Stomach smooth muscle (tissue), 2 donors: ENCODE measurements around the gene UTP11.
"Not testable (repeated sequence)": the region's sequence is repeated elsewhere in the genome, so short reads cannot be mapped to it uniquely, and the experiment has no call there.

Source experiments
- H3K27ac ChIP-seq: one replicate; pipeline ENCODE4 v1.7.0; 2013; ENCODE audit warnings: mild to moderate bottlenecking, low read length, inconsistent platforms
- H3K27me3 ChIP-seq, 2 donors: one replicate each; pipeline ENCODE4 v1.7.0; 2013; ENCODE audit warnings: low read length in 2 of 2; ENCODE audit not compliant: insufficient read depth in 2 of 2, control insufficient read depth in 1 of 2
- H3K36me3 ChIP-seq, 2 donors: one replicate each; pipeline ENCODE4 v1.7.0; 2013; ENCODE audit warnings: low read length in 2 of 2; ENCODE audit not compliant: control insufficient read depth in 2 of 2, insufficient read depth in 2 of 2
- H3K4me1 ChIP-seq: one replicate; pipeline ENCODE4 v1.7.0; 2013; ENCODE audit warnings: low read length; ENCODE audit not compliant: control insufficient read depth, insufficient read depth
- H3K4me3 ChIP-seq, 2 donors: one replicate each; pipeline ENCODE4 v1.7.0; 2013; ENCODE audit warnings: low read length in 2 of 2
- H3K9ac ChIP-seq, 2 donors: one replicate each; pipeline ENCODE4 v1.7.0; 2013; ENCODE audit warnings: low read length in 2 of 2, mild to moderate bottlenecking in 1 of 2
- H3K9me3 ChIP-seq, 2 donors: one replicate each; pipeline ENCODE4 v1.7.0; 2013; ENCODE audit warnings: low read length in 2 of 2; ENCODE audit not compliant: control insufficient read depth in 2 of 2
- donor health status: healthy.
- donor health status: Pancreatic carcinoma.

UTP11 gene

DNA sequence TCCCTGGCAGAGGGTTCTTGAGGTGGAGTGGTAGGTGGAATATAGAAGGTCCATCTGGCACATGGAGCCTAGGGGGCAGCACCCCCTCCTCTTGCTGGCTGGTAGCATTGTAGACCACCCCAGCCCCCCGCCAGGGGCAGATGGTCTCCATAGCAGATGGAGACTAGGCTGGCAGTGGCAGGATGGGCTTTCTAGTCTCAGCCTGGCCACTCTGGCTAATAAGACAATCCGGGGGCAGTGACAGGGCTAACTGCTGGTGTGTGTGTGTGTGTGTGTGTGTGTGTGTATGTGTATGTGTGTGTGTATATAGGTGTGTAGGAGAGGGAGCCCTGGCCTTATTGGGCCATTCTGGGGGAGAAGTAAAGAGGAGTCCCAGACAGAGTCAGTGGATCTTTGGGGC is 16.1 kb downstream of the UTP11 start:
- Histone ChIP-seq H3K27ac (no peak overlapping the region), H3K4me1 (peaks cover 22% of the 10 kb centered on the region), H3K9ac (no peak overlapping the region), H3K4me3 (peak overlapping the region in 1 of 2 donors; percentile 54), H3K36me3 (peaks cover 17 to 23% of the 10 kb centered on the region in 2 donors), H3K9me3 (no peaks in the 10 kb centered on the region), H3K27me3 (no peaks in the 10 kb centered on the region)

DNA sequence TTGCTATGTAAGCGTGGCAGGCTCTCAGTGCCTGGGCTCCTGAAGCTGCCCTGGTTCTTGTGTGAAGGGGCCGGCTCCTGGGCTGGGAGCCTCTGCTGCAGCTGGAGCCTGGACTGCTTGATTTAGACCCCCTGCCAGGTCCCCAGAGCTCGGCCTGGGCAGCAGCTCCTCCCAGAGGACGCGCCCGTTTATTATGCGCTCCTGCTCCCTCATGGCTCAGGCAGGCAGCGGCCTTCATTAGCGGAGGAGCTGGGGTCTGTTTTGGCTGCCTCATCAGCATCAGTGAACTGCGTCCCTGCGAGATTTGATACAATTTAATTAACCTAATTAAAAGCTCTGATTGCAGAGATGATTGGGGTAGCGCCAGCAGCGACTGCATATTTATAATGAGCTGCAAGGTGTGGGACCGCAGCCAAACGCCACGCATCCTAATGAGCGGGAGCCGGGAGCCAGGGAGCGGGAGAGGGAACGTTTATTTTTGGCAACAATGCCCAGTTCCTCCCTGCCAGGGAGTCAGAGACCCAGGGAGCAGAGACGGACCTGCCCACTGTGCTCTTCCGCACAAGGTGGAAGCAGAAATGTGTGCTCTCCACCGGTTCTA is 16.6 kb downstream of the UTP11 start:
- Histone ChIP-seq H3K27ac (no peak overlapping the region), H3K4me3 (peak overlapping the region; percentile 16 to 54), H3K27me3 (no peaks in the 10 kb centered on the region), H3K4me1 (peaks cover 22% of the 10 kb centered on the region), H3K9ac (peak overlapping the region in 1 of 2 donors; percentile 36), H3K36me3 (peaks cover 14 to 18% of the 10 kb centered on the region in 2 donors), H3K9me3 (no peaks in the 10 kb centered on the region)

DNA sequence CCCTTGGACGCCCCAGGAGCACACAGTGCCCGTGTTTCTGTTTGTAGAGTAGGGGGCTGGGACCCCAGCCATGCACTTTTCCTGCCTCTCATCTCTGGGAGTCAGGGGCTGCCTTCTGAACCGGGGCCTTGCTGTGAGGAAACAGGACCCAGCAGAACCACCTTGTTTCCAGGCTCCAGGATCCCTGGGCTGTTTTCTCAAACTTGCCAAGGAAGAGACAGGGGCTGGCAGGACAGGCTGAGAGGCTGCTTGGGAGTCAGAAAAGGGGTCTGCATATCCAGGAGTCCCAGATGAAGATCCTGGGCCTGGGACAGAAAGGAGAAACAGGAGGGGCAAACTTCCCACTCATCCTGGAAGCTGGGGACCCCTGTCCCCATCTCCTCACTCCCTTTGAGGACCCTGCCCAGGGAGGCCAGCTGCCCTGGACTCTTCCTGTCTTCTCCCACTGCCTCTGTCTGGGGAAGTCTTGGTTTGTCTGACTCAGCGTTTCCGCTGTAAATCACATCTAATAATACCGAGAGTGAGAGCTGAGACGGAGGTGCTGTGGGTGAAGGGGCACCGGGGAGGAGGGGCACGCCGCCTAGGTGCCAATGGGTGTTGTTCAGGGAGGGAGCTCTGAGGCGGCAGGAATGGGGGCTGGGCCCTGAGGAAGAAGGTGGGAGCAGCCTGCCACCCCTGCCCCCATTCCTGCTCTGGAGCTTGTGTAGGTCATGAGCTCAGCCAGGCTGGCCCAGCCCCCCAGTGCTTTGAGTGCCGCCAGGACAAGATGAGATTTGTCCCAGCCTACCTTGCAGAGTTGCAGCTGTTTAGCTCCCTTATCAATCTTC is 17.4 kb downstream of the UTP11 start:
- peak overlapping the region in 1 of 2 donors; percentile 54 for H3K4me3 ChIP-seq
- no peak overlapping the region for H3K27ac ChIP-seq
- peaks cover 12 to 13% of the 10 kb centered on the region in 2 donors for H3K36me3 ChIP-seq
- peaks cover 22% of the 10 kb centered on the region for H3K4me1 ChIP-seq
- H3K27me3 ChIP-seq = peaks cover 0 to 2% of the 10 kb centered on the region in 2 donors
- H3K9me3 ChIP-seq = no peaks in the 10 kb centered on the region
- peak overlapping the region; percentile 14 to 36 for H3K9ac ChIP-seq

DNA sequence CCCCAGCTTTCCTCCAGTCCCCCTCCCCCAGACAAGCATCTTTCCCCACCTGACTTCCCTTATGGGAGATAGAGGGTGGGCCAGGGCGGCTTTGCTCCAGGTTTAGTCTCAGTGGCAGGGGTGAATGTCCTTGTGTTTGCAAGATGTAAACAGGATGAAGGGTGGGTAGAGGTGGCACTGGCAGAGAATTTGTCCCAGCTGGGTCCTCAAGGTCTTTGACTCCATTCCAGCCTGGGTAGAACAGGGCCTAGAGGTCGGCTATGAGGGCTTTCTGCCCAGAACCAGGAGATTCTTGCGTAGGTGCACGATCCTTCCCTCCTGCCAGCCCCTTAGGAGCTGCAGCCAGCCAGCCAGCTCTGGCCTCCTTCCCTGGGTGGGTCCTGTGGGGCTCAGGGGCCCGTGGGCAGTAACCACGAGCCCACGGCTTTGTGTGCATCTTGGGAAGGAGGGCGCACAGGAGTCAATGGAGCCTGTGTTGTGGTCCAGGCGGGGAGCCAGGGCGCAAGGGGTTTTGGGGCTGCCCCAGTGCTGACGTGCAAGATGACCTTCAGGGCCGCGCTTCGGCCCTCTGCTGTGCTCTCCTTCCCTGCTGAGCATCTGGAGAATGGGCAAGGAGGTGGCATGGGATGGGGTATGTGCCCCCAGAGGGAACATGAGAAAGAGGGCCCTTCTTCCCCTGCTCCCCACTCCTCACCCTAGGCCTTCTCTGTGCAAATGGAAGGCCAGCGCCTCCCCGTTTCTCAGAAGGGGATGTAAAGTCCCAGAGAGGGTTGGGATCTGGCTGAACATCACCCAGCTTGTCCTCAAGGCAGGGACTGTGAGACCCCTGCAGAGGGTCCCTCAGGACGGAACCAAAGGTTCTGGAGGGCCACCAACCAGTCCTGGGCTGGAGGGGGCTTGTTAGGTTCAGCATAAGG is 18.3 kb downstream of the UTP11 start:
- Histone ChIP-seq H3K9me3 (no peaks in the 10 kb centered on the region), H3K9ac (peak overlapping the region in 1 of 2 donors; percentile 14), H3K4me3 (no peak overlapping the region), H3K36me3 (peaks cover 2 to 4% of the 10 kb centered on the region in 2 donors), H3K27me3 (peaks cover 0 to 4% of the 10 kb centered on the region in 2 donors), H3K4me1 (peaks cover 22% of the 10 kb centered on the region), H3K27ac (no peak overlapping the region)

- H3K4me3 ChIP-seq = no peak overlapping the region
- peaks cover 22% of the 10 kb centered on the region for H3K4me1 ChIP-seq
- H3K27me3 ChIP-seq = peaks cover 0 to 4% of the 10 kb centered on the region in 2 donors
- no peak overlapping the region for H3K27ac ChIP-seq
- no peaks in the 10 kb centered on the region for H3K9me3 ChIP-seq
- no peaks in the 10 kb centered on the region for H3K36me3 ChIP-seq
- no peak overlapping the region for H3K9ac ChIP-seq
These were observed 19.0 kb downstream of the UTP11 start for GRCh38 chr1:38031513-38031866.

DNA sequence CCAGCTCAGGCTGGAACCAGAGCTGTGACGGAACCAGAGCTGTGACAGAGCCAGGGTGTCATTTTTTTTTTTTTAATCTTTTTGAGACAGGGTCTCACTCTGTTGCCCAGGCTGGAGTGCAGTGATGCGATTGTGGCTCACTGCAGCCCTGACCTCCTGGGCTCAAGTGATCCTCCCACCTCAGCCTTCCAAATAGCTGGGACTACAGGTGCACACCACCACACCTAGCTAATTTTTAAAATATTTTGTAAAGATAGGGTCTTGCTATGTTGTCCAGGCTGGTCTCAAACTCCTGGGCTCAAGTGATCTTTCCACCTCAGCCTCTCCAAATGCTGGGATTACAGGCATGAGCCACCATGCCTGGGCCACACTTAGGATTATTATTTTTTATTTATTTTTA is 20.5 kb downstream of the UTP11 start:
- not testable (repeated sequence) for H3K36me3 ChIP-seq, H3K9ac ChIP-seq, H3K9me3 ChIP-seq, H3K27ac ChIP-seq, H3K4me3 ChIP-seq, H3K27me3 ChIP-seq
- H3K4me1 ChIP-seq = peaks cover 22% of the 10 kb centered on the region

DNA sequence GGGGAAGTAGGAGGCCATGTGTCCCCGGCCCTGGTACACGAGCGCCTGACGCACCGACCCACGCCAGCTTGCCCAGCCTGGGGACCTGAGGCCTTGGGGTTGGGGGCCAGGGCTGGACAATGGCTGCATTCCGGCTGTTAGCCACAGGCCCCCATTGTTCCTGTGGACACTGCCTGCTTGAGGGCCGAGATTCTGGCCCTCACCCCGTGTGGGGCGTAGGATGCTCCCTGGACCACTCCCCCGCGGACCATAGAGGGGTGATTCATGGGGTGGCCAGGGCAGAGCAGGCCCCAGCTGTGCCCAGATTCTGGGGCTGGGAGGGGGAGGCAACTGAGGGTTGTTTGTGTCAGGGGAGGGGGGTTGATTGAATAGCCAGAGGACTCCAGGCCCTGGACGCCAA is 22.3 kb downstream of the UTP11 start:
- Histone ChIP-seq H3K4me1 (peaks cover 9% of the 10 kb centered on the region), H3K9me3 (no peaks in the 10 kb centered on the region), H3K4me3 (no peak overlapping the region), H3K9ac (no peak overlapping the region), H3K27ac (no peak overlapping the region), H3K27me3 (peaks cover 15 to 26% of the 10 kb centered on the region in 2 donors), H3K36me3 (no peaks in the 10 kb centered on the region)

DNA sequence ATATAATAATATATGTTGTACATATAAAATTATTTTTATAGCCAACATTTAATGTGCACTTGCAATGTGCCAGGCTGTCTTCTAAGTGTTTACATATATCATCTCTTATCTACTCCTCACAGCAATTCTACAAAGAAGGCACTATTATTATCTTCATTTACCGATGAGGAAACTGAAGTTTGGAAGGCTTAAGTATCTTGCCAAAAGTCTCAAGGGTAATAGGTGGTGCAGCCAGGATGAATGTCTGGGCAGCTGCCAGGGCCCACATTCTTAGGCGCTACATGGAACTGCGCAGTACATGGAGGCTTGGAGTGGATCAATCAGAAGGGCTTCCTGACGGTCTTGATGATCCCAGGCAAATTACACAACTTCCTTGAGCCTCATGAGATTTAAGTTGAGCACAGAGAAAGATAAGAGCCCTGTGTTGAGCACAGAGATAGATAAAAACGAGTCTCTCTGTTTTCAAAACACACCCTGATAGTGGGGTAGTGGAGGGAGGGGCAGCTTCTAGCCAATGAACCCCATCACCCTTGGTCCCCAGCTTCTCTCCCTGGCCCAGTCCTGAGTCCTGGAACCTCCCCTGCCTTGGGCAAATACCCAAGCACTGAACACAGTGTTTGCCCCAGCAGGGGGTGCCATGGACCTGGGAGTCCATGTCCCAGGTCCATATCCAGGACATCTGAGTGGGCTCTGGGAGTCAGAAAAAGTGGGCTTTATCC is 24.8 kb downstream of the UTP11 start:
- Histone ChIP-seq H3K4me1 (no peaks in the 10 kb centered on the region), H3K9ac (no peak overlapping the region), H3K9me3 (no peaks in the 10 kb centered on the region), H3K27me3 (peaks cover 38 to 50% of the 10 kb centered on the region in 2 donors), H3K27ac (no peak overlapping the region), H3K36me3 (no peaks in the 10 kb centered on the region), H3K4me3 (no peak overlapping the region)

DNA sequence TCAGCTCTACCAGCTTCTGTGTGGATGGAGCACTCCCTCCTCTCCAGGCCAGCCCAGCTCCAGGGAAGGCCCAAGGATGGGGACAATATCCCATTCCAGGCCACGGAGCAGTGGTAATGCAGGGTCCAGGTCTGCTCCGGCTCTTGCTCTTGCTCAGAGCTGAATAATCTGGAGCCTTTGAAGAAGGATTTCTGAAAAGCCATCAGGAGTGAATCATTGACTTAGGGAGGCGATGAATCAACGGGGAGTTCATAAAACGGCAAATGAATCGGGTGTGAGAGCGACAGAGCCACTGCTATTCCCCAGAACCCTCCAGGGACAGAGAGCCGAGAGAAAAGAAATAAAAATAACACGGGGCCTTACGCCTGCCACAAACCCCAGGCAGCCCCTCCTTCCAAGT is 26.3 kb downstream of the UTP11 start:
- Histone ChIP-seq H3K4me1 (no peaks in the 10 kb centered on the region), H3K27ac (no peak overlapping the region), H3K36me3 (no peaks in the 10 kb centered on the region), H3K4me3 (no peak overlapping the region), H3K27me3 (peaks cover 51 to 63% of the 10 kb centered on the region in 2 donors), H3K9ac (no peak overlapping the region), H3K9me3 (no peaks in the 10 kb centered on the region)
